Measurements from ENCODE around the gene KCNIP1. TPM values are rescaled to one million over a fixed set of nuclear protein-coding genes. Genes with fewer than 3 reads are reported as not detected.
"Not testable (repeated sequence)": the region's sequence is repeated elsewhere in the genome, so short reads cannot be mapped to it uniquely, and the experiment has no call there.

Gene KCNIP1
- total and polyA plus RNA-seq, 2 of the 8 experiments (the other 6 are each of a cell fraction or from before 2014, with no cell fraction given) = 0.52 to 0.83 TPM

DNA sequence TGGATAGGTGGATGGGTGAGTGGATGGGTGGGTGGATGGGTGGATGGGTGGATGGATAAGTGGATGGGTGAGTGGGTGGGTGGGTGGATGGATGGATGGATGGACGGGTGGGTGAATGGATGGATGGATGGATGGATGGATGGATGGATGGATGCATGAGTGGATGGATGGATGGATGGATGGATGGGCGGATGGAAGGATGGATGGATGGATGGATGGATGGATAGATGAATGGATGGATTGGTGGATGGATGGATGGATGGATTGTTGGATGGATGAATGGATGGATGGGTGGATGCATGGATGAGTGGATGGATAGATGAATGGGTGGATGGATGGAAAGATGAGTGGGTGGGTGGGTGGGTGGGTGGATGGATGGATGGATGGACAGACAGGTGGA is 250.7 kb downstream of the KCNIP1 start:
- H3K4me3 ChIP-seq (ENCODE audit: extremely low read depth in 1 of 4, insufficient read depth in 2 of 4, low read depth in 3 of 4, low read length in 4 of 4); H2BK15ac ChIP-seq (ENCODE audit: low read length); H3K14ac ChIP-seq (ENCODE audit: insufficient read length); DNase-seq (ENCODE audit: low read depth in 1 of 2, low spot score in 2 of 2); H3K79me2 ChIP-seq (ENCODE audit: control insufficient read depth in 1 of 2, insufficient read depth in 2 of 2, low read length in 2 of 2); H3K23ac ChIP-seq (ENCODE audit: insufficient read length); H3K79me1 ChIP-seq (ENCODE audit: low read depth, low read length); H4K5ac ChIP-seq (ENCODE audit: insufficient read length, low read depth, low read length); H2BK5ac ChIP-seq (ENCODE audit: low read depth, low read length); H2BK20ac ChIP-seq (ENCODE audit: low read length); H2AFZ ChIP-seq (ENCODE audit: low read length); H3K56ac ChIP-seq (replicated peaks; ENCODE audit: insufficient read length, low read depth, low read length); H3K27ac ChIP-seq (ENCODE audit: low read depth, low read length); H2BK12ac ChIP-seq (ENCODE audit: low read depth, low read length); H3K23me2 ChIP-seq (ENCODE audit: low read depth, low read length); H3K27me3 ChIP-seq (replicated peaks in 1 of 4; ENCODE audit: control insufficient read depth in 3 of 4, extremely low read depth in 1 of 4, insufficient read depth in 3 of 4, low read length in 3 of 4); H2BK120ac ChIP-seq (replicated peaks; ENCODE audit: low read depth, low read length); H2AK5ac ChIP-seq (ENCODE audit: low read depth, low read length); H4K20me1 ChIP-seq (replicated peaks in 1 of 2; ENCODE audit: control insufficient read depth in 1 of 2, insufficient read depth in 2 of 2, low read length in 2 of 2); H4K91ac ChIP-seq (replicated peaks; ENCODE audit: insufficient read length, low read length); H3K9ac ChIP-seq (replicated peaks in 1 of 4; ENCODE audit: extremely low read depth in 1 of 4, low read depth in 3 of 4, low read length in 3 of 4); H3K18ac ChIP-seq (ENCODE audit: extremely low read depth, low read length); H3K4me1 ChIP-seq (replicated peaks in 1 of 4; ENCODE audit: control insufficient read depth in 3 of 4, insufficient read depth in 4 of 4, low read length in 3 of 4); H3K36me3 ChIP-seq (ENCODE audit: control insufficient read depth in 2 of 4, insufficient read depth in 4 of 4, low read length in 3 of 4); H3K9me3 ChIP-seq (ENCODE audit: insufficient read depth in 2 of 2, low read depth in 1 of 2, low read length in 1 of 2); H3K4ac ChIP-seq (replicated peaks; ENCODE audit: insufficient read length, low read depth, low read length); FAIRE-seq; H4K8ac ChIP-seq (ENCODE audit: extremely low read depth, insufficient read depth, low read length); H3K4me2 ChIP-seq (ENCODE audit: insufficient read depth in 1 of 2, low read depth in 2 of 2, low read length in 2 of 2): not testable (repeated sequence)
- CTCF ChIA-PET (ENCODE audit: partially characterized antibody) = interaction anchor here (1.2 to 3.4 kb wide), 2 partner anchors 16 to 36 kb away, joined by 6 to 21 read pairs; no protein-coding TSS in a partner anchor
- WGBS, 2 experiments (ENCODE audit: extremely low coverage in 1 of 2, insufficient coverage in 1 of 2, insufficient read length in 1 of 2, insufficient replicate concordance in 2 of 2, low coverage in 1 of 2, low lambda C conversion rate in 2 of 2, missing lambda C conversion rate in 1 of 2) = 100% methylated on average over 1 of the region's 2 CpGs; no CpG with 5 or more reads in 1 of the 2 experiments
- POLR2A ChIA-PET (ENCODE audit: partially characterized antibody) = interaction anchor here (9.5 to 11.3 kb wide), 2 partner anchors 5 to 6 kb away, joined by 190 read pairs; no protein-coding TSS in a partner anchor

Measured in H1 (cell line).